Mesendoderm (in vitro differentiated cells): Measurements from ENCODE around the gene PDE11A.

Experiments
- DNase-seq: peaks from one replicate; pipeline ENCODE4 v3.0.0; 2013
- H2AK5ac ChIP-seq: 2 replicates; pipeline ENCODE4 v1.6.1; 2013; ENCODE audit warnings: low read length, inconsistent platforms
- H2BK120ac ChIP-seq: 2 replicates; pipeline ENCODE4 v1.6.1; 2013; ENCODE audit warnings: low read depth, mild to moderate bottlenecking, low read length, moderate library complexity, mixed read lengths
- H2BK15ac ChIP-seq: replicated peaks from 2 replicates; pipeline ENCODE4 v1.6.1; 2013; ENCODE audit warnings: low read depth, mild to moderate bottlenecking, moderate library complexity
- H2BK5ac ChIP-seq: 2 replicates; pipeline ENCODE4 v1.6.1; 2013; ENCODE audit warnings: low read length, inconsistent platforms
- H3K18ac ChIP-seq: 2 replicates; pipeline ENCODE4 v1.6.1; 2013; ENCODE audit warnings: mild to moderate bottlenecking, low read length, mixed read lengths
- H3K23ac ChIP-seq: one replicate; pipeline ENCODE4 v1.6.1; 2013; ENCODE audit warnings: low read length
- H3K27ac ChIP-seq: 2 replicates; pipeline ENCODE4 v1.5.1; 2013; ENCODE audit warnings: low read depth, mild to moderate bottlenecking, inconsistent platforms, low read length, moderate library complexity
- H3K27me3 ChIP-seq: 2 replicates; pipeline ENCODE4 v1.6.1; 2013; ENCODE audit warnings: low read length, control low read depth, mild to moderate bottlenecking, inconsistent platforms; ENCODE audit not compliant: insufficient read depth, poor library complexity
- H3K36me3 ChIP-seq: 2 replicates; pipeline ENCODE4 v1.6.1; 2013; ENCODE audit warnings: low read length, inconsistent platforms; ENCODE audit not compliant: control insufficient read depth, insufficient read depth
- H3K4ac ChIP-seq: one replicate; pipeline ENCODE4 v1.6.1; 2013; ENCODE audit warnings: low read depth, mild to moderate bottlenecking, low read length, moderate library complexity
- H3K4me1 ChIP-seq: 2 replicates; pipeline ENCODE4 v1.6.1; 2013; ENCODE audit warnings: low read depth, low read length, inconsistent platforms; ENCODE audit not compliant: control insufficient read depth
- H3K4me2 ChIP-seq: 2 replicates; pipeline ENCODE4 v1.6.1; 2013; ENCODE audit warnings: low read length
- H3K4me3 ChIP-seq: 2 replicates; pipeline ENCODE4 v1.5.1; 2013; ENCODE audit warnings: mild to moderate bottlenecking, low read length
- H3K56ac ChIP-seq: one replicate; pipeline ENCODE4 v1.6.1; 2013; ENCODE audit warnings: low read length
- H3K79me1 ChIP-seq: 2 replicates; pipeline ENCODE4 v1.6.1; 2013; ENCODE audit warnings: low read length, inconsistent platforms
- H3K79me2 ChIP-seq: 2 replicates; pipeline ENCODE4 v1.6.1; 2013; ENCODE audit warnings: mild to moderate bottlenecking, low read length; ENCODE audit not compliant: control insufficient read depth, insufficient read depth
- H3K9ac ChIP-seq: 2 replicates; pipeline ENCODE4 v1.6.1; 2013; ENCODE audit warnings: low read length, inconsistent platforms
- H4K5ac ChIP-seq: one replicate; pipeline ENCODE4 v1.6.1; 2013; ENCODE audit warnings: low read length
- H4K8ac ChIP-seq: one replicate; pipeline ENCODE4 v1.6.1; 2013; ENCODE audit warnings: low read depth, mild to moderate bottlenecking, control low read depth, low read length, moderate library complexity
- WGBS: extraction: QIAGEN DNeasy Blood & Tissue Kit; methylation state at CpG from one replicate; pipeline ENCODE4 v1.1.7; 2013; ENCODE audit warnings: low lambda C conversion rate, missing lambda C conversion rate; ENCODE audit not compliant: insufficient coverage; ENCODE audit errors: extremely low coverage; 5-methylcytosine and 5-hydroxymethylcytosine counted together

PDE11A gene

DNA sequence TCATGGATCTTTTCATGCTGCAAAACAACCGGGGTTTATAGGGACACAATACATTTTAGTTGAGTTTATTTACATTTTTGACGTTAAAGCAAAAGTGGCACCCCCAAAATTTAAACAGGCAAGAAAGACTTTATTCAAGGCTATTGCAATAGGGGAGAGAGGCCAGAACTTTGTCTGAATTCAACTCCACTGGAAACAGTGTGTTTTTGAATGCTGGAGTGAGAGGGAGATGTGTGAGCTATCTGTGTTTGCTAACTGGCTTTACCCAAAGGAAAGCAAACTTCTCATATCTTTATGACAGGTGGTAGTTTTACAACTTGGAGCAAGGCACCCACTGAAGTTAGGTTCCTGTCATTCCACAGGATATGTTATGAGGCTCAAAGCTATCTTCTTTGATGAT lies 472.6 kb downstream of the PDE11A start:
- H3K9ac ChIP-seq, result no peak overlapping the region
- H2BK15ac ChIP-seq, result no peak overlapping the region
- no peak overlapping the region for H2BK5ac ChIP-seq
- H3K36me3 ChIP-seq, result no peaks in the 10 kb centered on the region
- H3K23ac ChIP-seq, result no peak overlapping the region
- no peaks in the 10 kb centered on the region for H3K27me3 ChIP-seq
- H3K27ac ChIP-seq, result no peak overlapping the region
- no peak overlapping the region for H4K5ac ChIP-seq
- H3K4me2 ChIP-seq, result no peak overlapping the region
- no peak overlapping the region for H3K56ac ChIP-seq
- whole genome bisulfite sequencing, result no CpG with 5 or more reads among the region's 2 CpGs
- H3K4ac ChIP-seq, result no peak overlapping the region
- H2BK120ac ChIP-seq, result no peak overlapping the region
- H4K8ac ChIP-seq, result no peak overlapping the region
- H2AK5ac ChIP-seq, result no peak overlapping the region
- peaks cover 5% of the 10 kb centered on the region for H3K4me1 ChIP-seq
- H3K79me2 ChIP-seq, result no peaks in the 10 kb centered on the region
- H3K79me1 ChIP-seq, result no peaks in the 10 kb centered on the region
- no peak overlapping the region for H3K4me3 ChIP-seq
- DNase-seq, result no peak
- H3K18ac ChIP-seq, result no peak overlapping the region

DNA sequence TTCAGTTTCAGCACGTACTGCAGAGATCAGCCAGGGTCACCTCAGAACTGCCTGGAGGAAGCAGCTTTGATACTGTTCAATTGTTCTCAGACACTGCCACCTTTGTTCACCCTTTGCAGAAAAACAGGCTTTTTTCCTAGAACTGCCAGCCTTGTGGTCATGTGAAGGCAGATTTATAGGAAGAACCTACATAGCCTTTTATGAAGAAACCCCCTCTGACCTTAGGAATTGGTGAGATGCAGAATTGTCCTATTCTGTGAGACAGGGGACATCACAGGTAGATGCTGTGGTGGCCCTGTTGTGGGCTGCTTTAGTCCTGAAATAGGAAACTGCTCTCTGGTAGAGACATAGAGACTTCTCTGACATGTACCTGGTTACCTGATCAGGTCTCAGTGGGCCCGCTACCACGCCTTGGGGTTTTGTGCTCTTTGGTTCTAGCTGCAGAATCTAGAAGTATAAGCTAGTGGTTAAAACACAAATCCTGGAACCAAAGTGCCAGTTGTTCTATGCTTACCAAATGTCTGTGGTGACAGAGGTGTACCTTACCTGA lies 473.4 kb downstream of the PDE11A start:
- no peak overlapping the region for H3K4me3 ChIP-seq
- no peak overlapping the region for H3K56ac ChIP-seq
- no peak overlapping the region for H3K18ac ChIP-seq
- H3K27ac ChIP-seq, result no peak overlapping the region
- H3K36me3 ChIP-seq, result no peaks in the 10 kb centered on the region
- WGBS, result no CpG with 5 or more reads among the region's 3 CpGs
- no peak overlapping the region for H2BK120ac ChIP-seq
- no peak overlapping the region for H3K4ac ChIP-seq
- no peak overlapping the region for H4K8ac ChIP-seq
- DNase-seq, result no peak
- no peak overlapping the region for H3K9ac ChIP-seq
- no peak overlapping the region for H2BK15ac ChIP-seq
- H4K5ac ChIP-seq, result no peak overlapping the region
- no peaks in the 10 kb centered on the region for H3K79me2 ChIP-seq
- no peak overlapping the region for H2BK5ac ChIP-seq
- H3K4me2 ChIP-seq, result no peak overlapping the region
- H2AK5ac ChIP-seq, result no peak overlapping the region
- H3K27me3 ChIP-seq, result no peaks in the 10 kb centered on the region
- no peak overlapping the region for H3K23ac ChIP-seq
- peaks cover 5% of the 10 kb centered on the region for H3K4me1 ChIP-seq
- no peaks in the 10 kb centered on the region for H3K79me1 ChIP-seq

DNA sequence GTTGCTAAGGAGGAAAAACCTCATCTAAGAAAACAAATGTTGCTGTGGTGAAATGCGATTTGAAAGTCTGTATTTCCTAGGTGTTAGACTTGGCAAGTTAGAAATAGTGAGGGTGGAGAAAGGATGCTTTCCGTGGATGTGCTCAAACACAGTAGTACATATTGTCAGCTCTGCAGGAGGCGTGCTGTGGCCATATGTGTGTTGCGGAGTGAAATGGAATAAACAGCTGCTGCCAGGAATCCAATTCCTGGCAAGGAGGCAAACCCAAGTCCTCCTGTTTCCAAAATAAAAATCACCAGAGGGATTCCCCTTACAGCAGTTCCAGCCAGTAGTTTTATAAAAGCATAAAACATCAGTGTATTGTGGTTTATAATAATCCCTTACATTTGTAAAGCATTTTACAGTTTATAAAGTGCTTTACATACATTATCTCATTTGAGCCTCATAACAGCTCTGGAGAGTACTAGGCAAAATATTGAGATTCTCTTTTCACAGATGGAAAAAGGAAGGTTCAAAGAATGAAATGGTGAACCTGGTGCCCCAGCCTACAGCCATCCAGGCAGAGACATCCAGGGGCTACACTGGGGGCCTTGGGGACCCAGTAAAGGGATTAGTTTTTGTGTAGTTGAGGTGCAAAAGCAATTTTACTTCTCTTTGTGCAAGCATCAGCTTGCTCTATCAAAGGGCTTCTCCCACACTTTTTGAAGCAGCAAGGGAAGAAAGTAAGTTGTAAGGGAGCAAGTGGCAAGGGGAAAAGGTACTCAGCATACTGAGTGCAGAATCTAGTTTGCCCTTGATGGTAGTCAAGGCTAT lies 474.0 kb downstream of the PDE11A start:
- no peak overlapping the region for H3K23ac ChIP-seq
- no peaks in the 10 kb centered on the region for H3K36me3 ChIP-seq
- no peaks in the 10 kb centered on the region for H3K27me3 ChIP-seq
- H3K4ac ChIP-seq, result no peak overlapping the region
- peaks cover 5% of the 10 kb centered on the region for H3K4me1 ChIP-seq
- H3K4me2 ChIP-seq, result no peak overlapping the region
- no peaks in the 10 kb centered on the region for H3K79me1 ChIP-seq
- H3K18ac ChIP-seq, result no peak overlapping the region
- no peak overlapping the region for H3K4me3 ChIP-seq
- no peak overlapping the region for H2BK15ac ChIP-seq
- H4K5ac ChIP-seq, result no peak overlapping the region
- DNase-seq, result peak; percentile 54
- no peak overlapping the region for H3K9ac ChIP-seq
- H4K8ac ChIP-seq, result no peak overlapping the region
- no peaks in the 10 kb centered on the region for H3K79me2 ChIP-seq
- H2AK5ac ChIP-seq, result no peak overlapping the region
- no peak overlapping the region for H3K56ac ChIP-seq
- H2BK120ac ChIP-seq, result no peak overlapping the region
- no peak overlapping the region for H3K27ac ChIP-seq
- WGBS, result no CpG with 5 or more reads among the region's 4 CpGs
- H2BK5ac ChIP-seq, result no peak overlapping the region

DNA sequence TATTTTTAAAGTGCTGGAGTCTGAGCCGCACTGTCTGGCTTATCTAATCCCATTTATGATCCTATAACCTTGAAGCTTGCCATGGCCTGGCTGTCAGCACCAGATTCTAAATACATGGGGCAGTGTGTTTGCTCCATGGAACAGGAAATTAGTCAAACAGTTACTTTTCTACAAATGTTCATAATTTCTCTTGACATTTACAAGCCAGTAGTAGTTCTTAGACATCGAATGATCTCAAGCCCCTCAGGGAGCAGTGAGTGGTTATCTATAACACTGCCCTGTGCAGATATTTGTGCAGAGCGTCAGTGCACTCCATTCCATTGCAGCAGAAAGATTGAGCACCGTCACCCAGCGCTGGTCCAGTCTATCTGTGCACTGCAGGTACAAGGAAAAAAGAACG lies 474.8 kb downstream of the PDE11A start:
- Histone ChIP-seq H3K4me3 (no peak overlapping the region), H3K4me1 (peaks cover 5% of the 10 kb centered on the region), H3K9ac (no peak overlapping the region), H3K79me1 (no peaks in the 10 kb centered on the region), H3K4me2 (no peak overlapping the region), H2BK5ac (no peak overlapping the region), H3K27ac (no peak overlapping the region), H2AK5ac (no peak overlapping the region), H3K27me3 (no peaks in the 10 kb centered on the region), H3K4ac (no peak overlapping the region), H3K56ac (no peak overlapping the region), H4K5ac (no peak overlapping the region), H4K8ac (no peak overlapping the region), H3K23ac (peak overlapping the region; percentile 83), H2BK120ac (no peak overlapping the region), H2BK15ac (no peak overlapping the region), H3K18ac (no peak overlapping the region), H3K36me3 (no peaks in the 10 kb centered on the region), H3K79me2 (no peaks in the 10 kb centered on the region)
- no CpG with 5 or more reads among the region's 6 CpGs for WGBS
- DNase-seq, result no peak

DNA sequence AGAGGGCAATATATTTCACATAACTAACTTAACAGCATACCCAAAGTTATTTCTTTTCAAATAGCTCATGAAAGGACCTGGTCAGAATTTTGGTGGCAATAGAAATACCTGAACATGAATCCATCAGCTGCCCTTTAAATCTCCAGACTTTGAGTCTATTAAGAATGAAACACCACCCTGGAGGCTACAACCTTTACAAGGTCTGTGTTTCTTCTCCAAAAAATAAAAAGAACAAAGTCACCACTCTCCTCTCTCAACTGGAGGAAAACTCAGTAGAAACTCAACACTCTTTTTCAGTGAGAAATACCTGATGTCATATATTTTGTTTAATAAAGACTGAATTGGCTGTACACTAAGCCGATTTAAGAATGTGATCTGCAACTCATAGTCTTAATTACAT lies 475.7 kb downstream of the PDE11A start:
- Histone ChIP-seq H3K79me1 (no peaks in the 10 kb centered on the region), H3K79me2 (no peaks in the 10 kb centered on the region), H4K8ac (no peak overlapping the region), H3K56ac (no peak overlapping the region), H2BK15ac (no peak overlapping the region), H3K36me3 (no peaks in the 10 kb centered on the region), H3K9ac (no peak overlapping the region), H3K4ac (no peak overlapping the region), H4K5ac (no peak overlapping the region), H2BK5ac (no peak overlapping the region), H3K27ac (no peak overlapping the region), H3K4me2 (no peak overlapping the region), H2AK5ac (no peak overlapping the region), H3K23ac (no peak overlapping the region), H3K27me3 (no peaks in the 10 kb centered on the region), H3K4me3 (no peak overlapping the region), H3K4me1 (peaks cover 5% of the 10 kb centered on the region), H3K18ac (no peak overlapping the region), H2BK120ac (no peak overlapping the region)
- DNase-seq, result no peak
- WGBS, result no CpG with 5 or more reads among the region's 1 CpG
